ENCODE measurements around the gene TNRC6A.

Gene TNRC6A

GRCh38 chr16:24871891-24872290 lies 142.4 kb downstream of the TNRC6A start:
- no peak overlapping the region for H3K4me3 ChIP-seq (IDR thresholded peaks at IDR 0.05; ENCODE audit: insufficient read depth, low read depth, low read length)
- no peak overlapping the region for H3K9ac ChIP-seq
- H3K36me3 ChIP-seq (ENCODE audit: insufficient read depth): no peaks in the 10 kb centered on the region
- H3K4me2 ChIP-seq: no peak overlapping the region
- H2AFZ ChIP-seq (ENCODE audit: low read depth): no peak overlapping the region
- H3K27ac ChIP-seq: no peak overlapping the region
- TF ChIP-seq CTCF (conservative IDR thresholded peaks at IDR 0.05; ENCODE audit: low read depth, low read length): no peak
- no peaks in the 10 kb centered on the region for H3K4me1 ChIP-seq (ENCODE audit: low read depth, poor library complexity, severe bottlenecking)
- no peaks in the 10 kb centered on the region for H3K79me2 ChIP-seq (ENCODE audit: insufficient read depth, low read depth)
- H4K20me1 ChIP-seq (ENCODE audit: insufficient read depth): no peaks in the 10 kb centered on the region
- H3K27me3 ChIP-seq (ENCODE audit: insufficient read depth, low read depth): no peaks in the 10 kb centered on the region

- Histone ChIP-seq H4K20me1 (ENCODE audit: insufficient read depth) (no peaks in the 10 kb centered on the region), H3K27me3 (ENCODE audit: insufficient read depth, low read depth) (no peaks in the 10 kb centered on the region), H3K27ac (no peak overlapping the region), H3K9ac (no peak overlapping the region), H3K4me1 (ENCODE audit: low read depth, poor library complexity, severe bottlenecking) (no peaks in the 10 kb centered on the region), H3K79me2 (ENCODE audit: insufficient read depth, low read depth) (no peaks in the 10 kb centered on the region), H2AFZ (ENCODE audit: low read depth) (no peak overlapping the region), H3K4me2 (no peak overlapping the region), H3K36me3 (ENCODE audit: insufficient read depth) (no peaks in the 10 kb centered on the region), H3K4me3 (IDR thresholded peaks at IDR 0.05; ENCODE audit: insufficient read depth, low read depth, low read length) (no peak overlapping the region)
- no peak for TF ChIP-seq CTCF (conservative IDR thresholded peaks at IDR 0.05; ENCODE audit: low read depth, low read length)
These were observed 143.6 kb downstream of the TNRC6A start for GRCh38 chr16:24873028-24873427.

GRCh38 chr16:24875466-24875865 lies 146.0 kb downstream of the TNRC6A start:
- Histone ChIP-seq H3K27me3 (ENCODE audit: insufficient read depth, low read depth) (no peaks in the 10 kb centered on the region), H3K79me2 (ENCODE audit: insufficient read depth, low read depth) (no peaks in the 10 kb centered on the region), H3K4me2 (no peak overlapping the region), H3K36me3 (ENCODE audit: insufficient read depth) (no peaks in the 10 kb centered on the region), H2AFZ (ENCODE audit: low read depth) (no peak overlapping the region), H3K4me1 (ENCODE audit: low read depth, poor library complexity, severe bottlenecking) (no peaks in the 10 kb centered on the region), H4K20me1 (ENCODE audit: insufficient read depth) (no peaks in the 10 kb centered on the region), H3K27ac (no peak overlapping the region), H3K9ac (no peak overlapping the region), H3K4me3 (IDR thresholded peaks at IDR 0.05; ENCODE audit: insufficient read depth, low read depth, low read length) (no peak overlapping the region)
- TF ChIP-seq CTCF (conservative IDR thresholded peaks at IDR 0.05; ENCODE audit: low read depth, low read length): no peak
